Stimulated activated CD8-positive, alpha-beta memory T cell treated with anti-CD3 and anti-CD28 coated beads, Interleukin-4, amount 100 ng/mL, for 48 hours (primary cell): Measurements from ENCODE around the gene HECW1.
"Not testable (repeated sequence)": the region's sequence is repeated elsewhere in the genome, so short reads cannot be mapped to it uniquely, and the experiment has no call there.

Experiments used
- DNase-seq: peaks from one replicate; pipeline ENCODE4 v3.0.0-alpha.2; 2020

HECW1 gene

DNA sequence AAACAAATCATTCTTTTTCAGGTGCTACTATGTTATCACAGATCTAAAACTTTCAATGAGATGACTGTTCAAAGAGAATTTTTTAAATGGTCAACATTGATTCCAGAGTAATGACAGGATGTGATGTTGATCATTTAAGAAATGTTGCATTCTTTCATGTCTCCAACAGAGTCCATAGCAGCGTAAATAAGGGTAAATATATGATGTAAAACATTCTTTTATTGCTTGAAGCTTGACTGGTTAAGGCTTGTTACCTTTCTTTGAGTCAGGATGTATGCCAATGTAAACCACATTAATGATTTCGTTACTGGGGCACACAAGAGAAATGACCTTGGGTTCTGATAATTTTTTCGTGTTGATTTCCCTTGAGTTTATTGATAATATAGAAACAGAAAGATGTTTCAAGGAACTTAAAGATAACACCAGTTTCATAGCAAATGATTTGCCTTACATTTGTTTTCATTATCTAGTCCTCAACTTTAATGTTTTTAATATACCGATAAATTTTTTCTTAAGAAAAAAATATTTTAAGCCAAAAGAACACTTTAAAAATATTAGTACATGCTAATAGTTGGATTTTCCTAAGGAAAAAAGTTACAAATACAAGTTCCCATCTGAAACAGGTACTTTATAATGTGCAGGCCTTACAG is 473.9 kb downstream of the HECW1 start:
- DNase-seq: no peak

DNA sequence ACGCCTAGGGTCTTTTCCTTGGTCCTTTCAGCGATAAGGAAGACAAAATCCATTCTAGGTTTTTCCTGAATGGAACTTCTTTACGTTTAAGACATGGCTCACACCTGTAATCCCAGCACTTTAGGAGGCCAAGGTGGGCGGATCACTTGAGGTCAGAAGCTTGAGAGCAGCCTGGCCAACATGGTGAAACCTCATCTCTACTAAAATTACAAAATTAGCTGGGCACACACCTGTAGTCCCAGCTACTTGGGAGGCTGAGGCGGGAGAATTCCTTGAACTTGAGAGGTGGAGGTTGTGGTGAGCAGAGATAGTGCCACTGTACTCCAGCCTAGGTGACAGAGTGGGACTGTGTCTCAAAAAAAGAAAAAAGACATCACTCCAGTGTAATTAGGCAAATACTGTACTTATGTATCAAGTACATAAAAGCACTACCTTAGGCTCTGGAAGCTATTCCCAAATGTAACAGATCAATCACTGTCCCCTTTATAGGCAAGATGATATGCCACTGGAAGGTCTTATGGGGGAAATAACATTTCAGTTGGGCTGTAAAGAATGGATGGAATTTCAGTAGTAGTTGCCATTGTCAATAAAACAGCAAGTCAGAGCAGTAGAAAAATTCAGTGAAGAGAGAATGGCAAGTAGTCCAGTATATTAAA is 476.2 kb downstream of the HECW1 start:
- no peak for DNase-seq

DNA sequence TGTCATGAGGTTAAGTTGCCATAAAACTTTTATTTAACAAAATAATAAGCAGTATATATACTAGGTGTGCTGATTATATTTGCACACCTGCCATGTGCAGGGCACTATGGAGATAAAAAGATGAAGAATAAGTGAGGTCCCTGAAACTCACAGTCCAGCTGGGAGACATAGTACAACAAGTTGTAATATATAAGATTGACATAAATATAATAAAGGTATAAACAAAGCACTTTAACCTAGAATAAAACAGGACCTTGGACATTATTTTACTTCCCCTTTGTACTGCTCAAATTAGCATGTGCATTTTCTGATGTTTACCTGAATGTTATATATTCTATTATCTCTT is 476.7 kb downstream of the HECW1 start:
- no peak for DNase-seq

DNA sequence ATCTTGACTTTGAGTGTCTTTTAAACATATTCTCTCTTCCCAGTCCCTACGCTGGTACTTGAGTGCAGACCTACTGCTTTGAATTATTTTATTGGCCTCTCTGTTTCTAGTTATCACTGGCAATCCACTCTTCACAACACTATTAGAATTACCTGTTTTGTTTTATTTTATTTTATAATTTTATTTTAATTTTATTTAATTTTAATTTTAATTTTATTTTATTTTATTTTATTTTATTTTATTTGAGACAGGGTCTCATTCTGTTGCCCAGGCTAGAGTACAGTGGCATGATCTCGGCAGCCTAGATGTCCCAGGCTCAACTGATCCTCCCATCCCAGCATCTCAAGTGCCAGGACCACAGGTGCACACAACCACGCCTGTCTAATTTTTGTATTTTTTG is 477.3 kb downstream of the HECW1 start:
- no peak for DNase-seq

DNA sequence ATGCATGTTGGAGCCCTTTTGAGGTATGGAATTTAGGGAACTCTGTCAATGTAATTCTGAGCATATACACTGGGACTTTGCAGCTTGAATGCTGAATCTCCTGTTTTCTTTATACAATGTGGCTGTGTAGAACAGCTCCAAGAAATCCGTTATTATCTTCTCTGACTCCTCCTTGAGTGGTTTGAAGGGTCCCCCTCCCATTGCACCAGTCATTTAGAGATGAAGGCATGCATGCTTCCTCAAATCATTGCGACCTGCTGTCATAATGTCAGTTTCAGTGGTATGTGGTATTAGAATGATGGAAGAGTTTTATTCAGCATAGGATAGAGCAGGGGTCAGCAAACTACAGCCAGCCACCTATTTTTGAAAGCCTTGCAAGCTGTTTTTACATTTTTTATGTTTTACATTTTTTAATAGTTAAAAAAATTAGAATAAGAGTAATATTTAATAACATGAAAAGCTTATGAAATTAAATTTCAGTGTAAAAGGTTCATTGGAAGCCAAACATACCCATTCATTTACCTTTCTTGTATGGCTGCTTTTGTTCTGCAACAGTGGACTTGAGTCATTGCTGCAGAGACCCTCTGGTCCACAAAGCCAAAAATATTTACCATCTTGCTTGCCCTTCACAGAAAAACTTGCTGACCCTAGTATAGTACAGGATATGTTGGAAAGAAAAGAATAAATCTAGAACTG is 478.6 kb downstream of the HECW1 start:
- no peak for DNase-seq

DNA sequence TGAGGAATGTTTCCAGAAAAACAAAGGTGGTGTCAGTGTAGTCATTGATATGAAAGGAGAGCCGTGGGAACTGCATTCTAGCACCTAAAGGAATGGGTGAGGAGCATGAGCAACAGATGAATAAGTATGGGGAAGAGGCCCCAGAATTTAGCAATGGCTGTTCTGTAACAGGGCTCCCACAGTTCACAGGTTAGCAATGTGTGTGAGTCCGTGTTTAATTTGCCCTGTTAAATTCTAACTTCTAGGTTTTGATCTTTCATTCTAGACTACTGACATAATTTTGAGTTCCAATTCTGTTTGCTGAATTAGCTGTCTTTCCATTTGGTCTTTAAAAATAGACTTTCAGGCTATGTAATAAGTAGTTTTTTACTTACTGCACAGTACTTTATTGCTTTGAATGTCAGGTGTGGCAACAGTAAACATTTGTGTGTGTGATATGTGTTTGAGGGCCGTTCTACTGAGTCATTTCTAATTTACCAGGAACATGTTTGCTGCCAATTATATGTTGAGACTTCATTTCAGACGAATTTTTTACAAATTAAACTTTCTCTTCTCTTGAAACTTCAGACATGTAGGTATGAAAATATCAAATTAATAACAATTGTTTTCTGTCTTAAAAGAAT is 479.2 kb downstream of the HECW1 start:
- DNase-seq: no peak

DNA sequence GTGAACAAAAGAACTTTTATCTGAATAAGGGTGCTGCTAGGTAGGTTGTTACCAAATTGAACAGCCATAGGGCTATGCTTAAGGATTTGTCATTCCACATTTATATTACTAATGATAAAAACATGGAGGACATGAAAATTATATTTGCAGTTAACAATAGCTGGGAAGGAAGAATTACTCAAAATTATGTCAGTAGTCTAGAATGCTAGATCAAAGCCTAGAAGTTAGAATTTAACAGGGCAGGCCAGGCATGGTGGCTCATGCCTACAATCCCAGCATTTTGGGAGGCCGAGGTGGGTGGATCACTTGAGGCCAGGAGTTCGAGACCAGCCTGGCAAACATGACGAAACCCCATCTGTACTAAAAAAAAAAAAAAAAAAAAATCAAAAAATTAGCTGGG is 479.9 kb downstream of the HECW1 start:
- DNase-seq: no peak

DNA sequence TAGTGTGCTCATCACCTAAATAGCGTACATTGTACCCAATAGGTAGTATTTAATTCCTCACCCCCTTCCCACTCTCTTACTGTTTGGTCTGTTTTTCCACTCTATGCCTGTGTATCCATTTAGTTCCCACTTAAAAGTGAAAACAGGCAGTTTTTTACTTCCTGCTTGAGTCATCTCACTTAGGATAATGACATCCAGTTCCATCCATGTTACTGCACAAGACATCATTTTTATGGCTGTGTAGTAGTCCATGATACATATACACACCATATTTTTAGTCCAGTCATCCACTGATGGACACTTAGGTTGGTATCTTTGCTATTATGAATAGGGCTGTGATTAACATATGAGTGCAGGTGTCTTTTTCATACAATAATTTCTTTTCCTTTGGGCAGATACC is 480.6 kb downstream of the HECW1 start:
- DNase-seq: no peak

DNA sequence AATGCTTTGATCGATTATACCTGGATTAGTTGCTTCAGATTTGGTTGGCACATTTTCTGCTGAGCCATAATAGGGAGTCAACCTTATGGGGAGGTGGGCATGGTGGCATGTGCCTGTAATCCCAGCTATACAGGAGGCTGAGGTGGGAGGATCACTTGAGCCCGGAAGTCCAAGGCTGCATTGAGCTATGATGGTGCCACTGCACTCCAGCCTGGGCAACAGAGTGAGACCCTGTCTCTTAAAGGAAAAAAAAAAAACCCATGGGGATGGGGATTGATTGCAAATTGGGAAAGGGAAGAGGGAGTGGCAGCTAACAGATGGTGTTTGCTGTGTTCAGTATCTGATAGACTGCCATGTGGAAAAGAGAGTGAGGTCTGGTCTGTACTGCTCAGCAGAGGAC is 481.6 kb downstream of the HECW1 start:
- DNase-seq: no peak

DNA sequence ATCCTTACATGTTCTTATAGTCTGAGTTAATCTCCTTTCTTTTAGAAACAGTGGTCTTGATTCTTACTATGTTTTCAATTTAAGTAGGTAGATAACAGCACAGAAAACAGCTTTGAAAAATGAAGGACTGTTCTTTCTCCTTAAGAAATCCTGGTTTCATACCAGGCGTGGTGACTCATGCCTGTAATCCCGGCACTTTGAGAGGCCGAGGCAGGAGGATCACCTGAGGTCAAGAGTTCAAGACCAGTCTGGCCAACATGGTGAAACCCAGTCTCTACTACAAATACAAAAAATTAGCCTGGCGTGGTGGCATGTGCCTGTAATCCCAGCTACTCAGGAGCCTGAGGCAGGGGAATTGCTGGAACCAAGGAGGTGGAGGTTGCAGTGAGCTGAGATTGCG is 484.0 kb downstream of the HECW1 start:
- not testable (repeated sequence) for DNase-seq

DNA sequence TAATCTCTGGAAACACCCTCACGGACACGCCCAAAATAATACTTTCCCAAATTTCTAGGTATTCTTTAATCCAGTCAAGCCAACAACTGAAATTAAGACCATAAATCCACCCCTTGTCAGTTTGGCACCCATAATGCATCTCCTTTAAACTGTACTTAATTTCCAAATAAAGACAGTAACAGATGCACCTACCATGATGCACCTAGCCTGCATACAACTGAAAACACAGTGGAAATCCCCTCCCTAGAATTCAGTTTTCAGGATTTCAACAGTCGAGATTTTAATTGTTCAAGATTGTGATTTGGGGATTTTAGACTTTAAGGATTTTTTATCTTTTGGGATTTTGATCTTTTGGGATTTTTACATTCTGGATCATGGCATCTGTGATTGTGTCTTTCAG is 487.6 kb downstream of the HECW1 start:
- no peak for DNase-seq

DNA sequence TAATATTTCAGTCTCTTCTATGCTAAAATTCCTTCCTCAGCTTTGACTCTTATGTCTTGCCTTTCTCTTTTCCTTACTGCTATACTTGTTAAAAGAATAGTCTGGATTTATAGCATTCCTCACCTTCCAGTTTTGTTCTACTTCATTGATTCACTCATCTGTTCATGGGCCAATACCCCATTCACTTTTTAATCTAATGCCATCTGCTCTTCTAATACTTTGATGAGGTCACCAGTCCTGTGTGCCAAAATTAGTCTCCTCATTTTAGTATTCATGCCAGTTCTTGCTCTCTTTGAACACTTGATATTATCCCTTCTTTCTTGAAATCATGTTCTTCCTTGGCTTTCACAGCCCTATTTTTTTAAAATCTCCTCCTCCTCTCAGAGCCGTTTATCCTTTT is 489.8 kb downstream of the HECW1 start:
- DNase-seq: no peak

DNA sequence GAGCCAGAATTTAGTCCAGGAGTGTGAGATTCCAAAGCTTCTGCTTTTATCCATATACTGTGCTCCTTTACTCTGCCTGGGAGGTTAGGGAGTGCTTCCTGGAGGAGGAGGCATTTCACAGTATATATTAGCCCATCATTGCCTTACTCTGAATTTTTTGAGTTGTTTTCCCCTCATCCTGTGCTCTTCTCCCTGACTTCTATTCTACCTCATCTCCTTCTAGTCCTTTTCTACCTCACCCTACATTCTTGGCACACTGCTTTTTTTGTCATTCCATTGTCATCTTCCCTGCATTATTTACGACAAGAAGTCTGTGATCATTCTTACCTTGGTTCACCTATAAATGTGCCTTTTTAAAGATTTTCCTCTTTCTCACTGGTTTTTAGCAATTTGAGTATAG is 491.8 kb downstream of the HECW1 start:
- no peak for DNase-seq

DNA sequence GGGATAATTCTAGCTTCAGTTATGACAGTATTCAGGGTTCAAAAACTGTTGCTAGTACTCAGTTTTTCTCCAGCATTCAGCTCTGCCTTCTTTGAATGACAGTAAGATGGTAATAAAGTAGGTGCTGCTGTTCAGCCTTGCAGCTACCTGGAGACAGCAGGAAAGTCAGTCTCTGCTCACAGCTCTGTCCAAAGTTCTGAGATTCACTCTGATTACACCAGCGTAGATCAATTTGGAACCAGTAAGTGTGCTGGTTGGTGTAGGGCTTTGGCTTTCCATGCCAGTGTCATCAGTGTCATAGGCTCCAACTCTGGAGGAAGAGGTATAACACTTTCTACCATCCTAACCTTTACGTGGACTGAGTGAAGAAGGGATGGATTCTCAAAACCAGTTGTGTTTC is 496.6 kb downstream of the HECW1 start:
- no peak for DNase-seq

DNA sequence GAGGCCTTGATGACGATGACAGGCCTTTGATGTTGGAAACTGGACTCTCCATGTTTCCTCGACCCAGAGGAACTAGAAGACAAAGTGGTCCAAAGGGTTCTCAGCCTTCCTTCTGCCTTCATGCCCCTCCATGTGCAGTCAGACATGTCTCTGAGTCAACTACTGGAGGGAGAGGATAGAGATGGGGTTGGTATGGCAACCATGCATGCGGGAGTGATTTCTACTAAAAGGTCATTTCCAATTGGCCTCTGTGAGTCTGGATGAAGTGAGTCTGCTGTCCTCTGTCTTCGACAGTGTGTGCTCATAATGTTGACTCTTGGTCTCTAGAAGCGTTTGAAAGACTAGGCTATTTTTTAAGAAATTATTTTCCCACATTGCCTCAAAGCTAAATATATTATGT is 499.7 kb downstream of the HECW1 start:
- DNase-seq: no peak

DNA sequence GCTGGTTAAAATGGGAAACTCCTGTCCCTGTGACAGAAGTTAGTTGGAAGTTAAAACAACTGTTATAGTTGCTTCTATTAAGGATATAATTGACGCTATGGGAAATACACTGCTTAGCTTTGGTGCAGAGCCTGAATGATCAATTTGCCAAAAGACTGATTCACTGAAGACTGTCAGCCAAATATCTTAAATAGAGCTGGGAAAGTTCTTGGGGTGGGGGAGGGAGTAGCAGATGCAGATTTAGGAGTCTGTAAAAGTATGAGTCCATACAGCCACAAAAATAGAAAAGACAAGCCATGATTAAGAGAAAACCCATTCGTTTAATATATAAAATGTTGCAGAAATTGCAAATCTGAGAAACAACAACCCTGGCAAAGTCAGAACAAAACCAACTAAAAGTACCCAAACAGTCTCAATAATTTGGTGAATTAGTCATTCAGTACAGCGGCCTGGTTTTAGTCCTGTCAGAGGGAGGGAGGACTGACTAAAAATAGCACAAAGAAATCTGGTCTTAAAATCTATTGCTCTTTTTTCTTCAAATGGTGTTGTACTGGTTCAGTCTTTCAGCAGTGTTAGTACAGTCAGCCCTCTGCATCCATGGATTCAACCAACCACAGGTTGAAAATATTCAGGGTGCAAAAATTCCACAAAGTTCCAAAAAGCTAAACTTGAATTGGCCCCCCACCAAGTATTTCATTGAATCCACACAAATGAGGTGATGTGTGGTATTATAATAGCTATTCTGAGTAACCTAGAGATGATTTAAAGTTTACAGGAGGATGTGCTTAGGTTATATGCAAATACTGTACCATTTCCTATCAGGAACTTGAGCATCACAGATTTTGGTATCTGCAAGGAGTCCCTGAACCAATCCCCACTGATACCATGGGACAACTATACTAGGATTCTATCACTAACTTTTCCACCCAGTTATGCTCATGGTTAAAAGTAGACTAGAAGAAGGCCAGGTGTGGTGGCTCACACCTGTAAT is 500.4 kb downstream of the HECW1 start:
- DNase-seq: no peak
